Stimulated activated CD4-positive, alpha-beta T cell treated with anti-CD3 and anti-CD28 coated beads, Interleukin-15, amount 100 ng/mL, for 24 hours (primary cell): ENCODE data around the gene HOXB1.

ENCODE experiments used
- DNase-seq: peaks from one replicate; pipeline ENCODE4 v3.0.0-alpha.2; 2020

Gene HOXB1

DNA sequence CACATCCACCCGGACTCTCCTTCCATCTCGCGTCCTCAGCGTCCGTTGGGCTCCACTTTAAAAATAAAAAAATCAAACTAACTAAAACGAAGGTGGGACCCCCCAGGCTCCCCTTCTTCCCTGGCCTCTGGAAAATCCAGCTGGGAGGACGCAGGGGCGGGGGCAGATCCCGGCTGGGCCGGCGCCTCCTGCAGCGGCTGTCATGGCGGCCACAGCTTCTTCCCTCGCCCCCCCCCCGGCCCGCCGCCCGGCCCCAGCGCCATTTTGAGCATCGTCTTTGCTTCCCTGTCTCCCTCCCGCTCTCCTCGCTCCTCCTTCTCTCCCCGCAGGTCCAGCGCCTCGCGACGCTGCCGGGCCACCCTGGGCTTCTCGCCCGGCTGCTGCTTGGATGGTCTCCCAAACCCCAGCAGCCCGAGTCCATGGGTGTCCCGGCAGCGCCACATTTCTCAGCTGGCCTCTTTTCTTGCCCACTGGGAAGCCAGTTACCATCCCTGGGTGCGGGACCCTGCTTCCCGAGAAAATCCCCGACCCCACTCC, 10.8 kb upstream of the HOXB1 start:
- DNase-seq = peak; percentile 60

DNA sequence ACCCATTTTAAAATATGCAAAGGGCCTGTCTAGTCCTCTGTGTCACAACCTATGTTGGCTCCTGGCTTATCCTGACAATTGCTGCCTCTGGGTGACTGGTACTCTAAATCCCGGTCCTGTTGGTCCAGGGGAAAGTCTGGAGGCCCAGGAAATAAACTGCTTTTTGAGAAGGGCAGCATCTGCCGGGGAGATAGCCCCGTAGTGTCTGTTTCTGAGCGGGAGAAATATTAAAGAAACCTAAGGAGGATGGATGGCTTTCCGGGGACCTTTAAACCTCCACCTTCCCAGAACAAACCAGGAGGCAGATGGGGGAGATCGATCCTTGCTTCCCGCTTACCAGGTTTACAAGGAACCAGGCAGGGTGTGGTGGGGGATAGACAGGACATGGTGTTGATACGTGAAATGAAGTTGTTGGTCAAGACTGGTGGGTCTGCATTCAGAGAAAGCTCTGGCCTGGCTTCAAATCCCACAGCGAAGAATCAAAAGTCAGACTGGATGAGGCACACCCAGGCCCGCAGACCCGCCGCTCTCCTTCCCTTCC, 10.3 kb upstream of the HOXB1 start:
- DNase-seq = no peak

GRCh38 chr17:48540213-48540612, 9.4 kb upstream of the HOXB1 start:
- DNase-seq = no peak

DNA sequence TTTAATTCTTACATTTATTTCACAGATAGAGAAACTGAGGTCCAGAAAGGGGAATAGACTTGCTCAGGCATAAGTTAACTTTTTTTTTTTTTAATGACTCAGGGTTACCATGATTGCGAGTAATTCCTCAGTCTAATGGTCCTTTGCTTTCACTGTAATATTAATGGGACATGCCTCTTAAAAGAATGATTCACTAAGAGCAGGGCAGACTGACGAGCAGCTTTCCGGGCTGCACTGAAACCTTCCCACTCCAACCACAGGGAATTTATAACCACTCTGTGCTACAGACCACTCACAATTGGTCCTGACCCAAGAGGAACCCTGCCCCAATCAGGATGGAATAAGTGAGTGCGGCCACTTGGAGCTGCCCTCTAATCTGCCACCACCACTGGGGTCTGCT, 8.4 kb upstream of the HOXB1 start:
- DNase-seq = no peak

- no peak for DNase-seq
These were observed 6.5 kb upstream of the HOXB1 start for GRCh38 chr17:48537316-48537715.

DNA sequence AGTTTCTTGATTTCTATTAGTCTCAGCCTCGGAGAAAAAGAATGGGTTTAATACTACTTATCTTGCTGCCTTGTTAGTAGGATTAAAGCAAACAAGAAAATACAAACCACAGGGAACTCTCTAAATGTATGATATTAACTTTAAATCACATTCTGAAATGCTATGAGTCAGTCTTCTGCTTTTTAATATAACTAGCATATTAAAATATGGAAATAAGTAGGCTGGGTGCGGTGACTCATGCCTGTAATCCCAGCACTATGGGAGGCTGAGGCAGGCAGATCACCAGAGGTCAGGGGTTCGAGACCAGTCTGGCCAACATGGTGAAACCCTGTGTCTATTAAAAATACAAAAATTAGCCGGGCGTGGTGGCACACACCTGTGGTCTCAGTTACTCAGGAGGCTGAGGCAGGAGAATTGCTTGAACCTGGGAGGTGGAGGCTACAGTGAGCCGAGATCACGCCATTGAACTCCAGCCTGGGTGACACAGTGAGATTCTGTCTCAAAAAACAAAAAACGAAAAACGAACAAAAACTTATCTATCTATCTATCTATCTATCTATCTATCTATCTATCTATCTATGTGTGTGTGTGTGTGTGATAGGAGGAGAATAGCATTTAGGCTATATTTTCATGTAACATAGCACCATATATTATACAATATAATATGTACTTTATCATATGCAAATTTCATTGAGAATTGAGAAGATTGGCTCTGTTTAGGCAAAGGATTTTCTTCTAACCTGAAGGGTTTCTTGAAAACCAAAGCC, 5.2 kb upstream of the HOXB1 start:
- DNase-seq = peak; percentile 39

GRCh38 chr17:48532261-48532660, 1.4 kb upstream of the HOXB1 start:
- no peak for DNase-seq

DNA sequence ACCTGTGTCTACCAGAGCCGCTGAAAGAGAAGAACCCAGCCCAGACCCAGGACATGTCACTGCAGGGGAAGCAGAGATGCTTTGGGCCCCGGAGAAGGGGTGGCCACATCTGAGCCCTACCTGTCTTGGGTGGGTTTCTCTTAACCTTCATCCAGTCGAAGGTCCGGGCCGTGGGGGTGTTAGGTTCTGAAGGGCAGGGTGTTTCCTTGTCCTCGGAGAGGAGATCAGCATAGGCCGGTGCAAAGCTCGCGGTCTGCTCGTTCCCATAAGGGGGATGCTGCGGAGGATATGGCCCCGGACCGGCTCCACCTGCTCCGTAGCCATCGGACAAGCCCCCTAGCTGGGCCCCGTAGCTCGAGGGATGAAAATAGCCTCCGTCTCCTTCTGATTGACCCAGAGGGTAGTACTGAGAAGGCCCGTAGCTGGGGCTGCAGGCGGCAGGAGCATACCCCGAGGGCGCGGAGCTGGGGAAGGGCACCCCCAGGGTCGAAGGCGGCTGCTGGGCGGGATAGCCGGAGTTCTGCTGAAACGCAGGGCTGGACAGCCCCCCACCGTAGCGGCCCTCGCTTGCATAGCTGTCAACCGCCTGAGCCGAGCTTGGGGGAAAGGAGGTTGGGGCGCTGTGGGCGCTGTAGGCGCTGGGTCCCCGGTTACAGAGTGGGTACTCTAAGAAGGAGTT, 464 bp downstream of the HOXB1 start:
- no peak for DNase-seq

- DNase-seq = no peak
These were observed 1.2 kb downstream of the HOXB1 start for GRCh38 chr17:48529683-48530009.

DNA sequence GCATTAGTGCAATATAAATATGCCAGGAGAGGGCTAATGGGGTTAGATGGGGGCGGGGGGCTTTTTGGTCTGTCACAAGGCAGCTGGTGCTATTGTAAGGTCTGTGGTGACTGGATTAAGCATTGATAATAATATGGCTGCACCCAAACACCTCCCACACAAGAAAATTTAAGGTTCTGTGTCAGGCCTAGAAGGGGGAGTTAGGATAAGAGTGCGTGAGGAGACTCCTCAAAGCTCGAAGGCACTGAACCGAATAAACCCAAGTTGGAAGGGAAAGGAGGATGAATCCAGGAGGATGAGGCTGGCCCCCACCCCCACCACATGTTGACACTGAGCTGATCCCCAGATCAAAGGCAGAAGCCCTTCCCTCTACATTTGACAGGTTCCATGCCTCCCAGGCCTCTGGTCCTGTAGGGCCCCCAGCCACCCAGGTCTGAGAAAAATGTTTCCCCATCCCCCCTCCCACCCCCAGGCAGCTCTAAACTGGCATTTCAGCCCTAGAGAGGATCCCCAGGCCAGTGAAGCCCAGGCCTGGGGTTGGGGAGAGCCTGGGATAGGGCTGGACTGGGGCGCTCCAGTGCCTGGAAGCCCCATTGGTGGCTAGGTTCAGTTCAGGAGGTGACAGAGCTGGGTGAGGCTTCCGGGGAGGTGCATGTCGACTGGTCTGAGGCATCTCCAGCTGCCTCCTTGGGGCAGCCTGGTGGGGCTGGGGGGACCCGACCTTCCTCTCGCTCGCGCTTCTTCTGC, 1.7 kb downstream of the HOXB1 start:
- DNase-seq = no peak

DNA sequence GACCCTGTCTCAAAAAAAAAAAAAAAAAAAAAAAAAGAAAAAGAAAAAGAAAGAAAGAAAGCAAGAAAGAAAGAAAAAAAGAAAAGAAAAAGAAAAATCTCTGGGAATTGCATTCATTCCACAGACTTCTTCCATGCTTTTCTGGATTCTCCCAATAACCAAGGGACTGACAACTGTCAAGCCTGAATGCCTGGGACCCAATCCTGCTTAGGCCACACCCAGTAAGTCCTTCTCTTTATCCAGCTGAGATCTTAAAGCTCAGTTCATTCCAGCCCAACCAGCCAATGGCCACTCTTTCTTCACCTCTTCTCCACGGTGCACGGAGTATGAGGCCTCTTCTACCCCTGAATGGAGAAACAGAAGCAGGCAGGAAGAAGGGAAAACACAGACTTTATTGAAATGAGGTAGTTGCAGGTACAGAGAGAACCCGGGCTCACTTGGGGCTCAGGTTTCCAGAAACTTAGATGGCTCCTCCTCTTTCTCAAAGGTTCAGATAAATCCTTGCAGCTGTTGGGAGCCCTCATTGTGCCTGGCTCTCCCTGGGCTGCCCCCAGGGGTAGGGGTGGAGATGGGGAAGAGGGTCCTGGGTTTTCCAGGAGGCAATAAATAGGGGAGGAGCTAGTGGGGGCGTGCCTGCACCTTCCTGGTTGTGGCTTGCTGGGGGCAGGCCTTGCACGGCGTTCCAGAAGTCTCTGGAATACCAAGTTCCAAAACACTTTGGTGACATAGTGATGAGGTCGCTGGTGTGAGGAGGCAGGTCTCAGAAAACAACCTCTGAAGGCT, 2.5 kb downstream of the HOXB1 start:
- no peak for DNase-seq

- no peak for DNase-seq
These were observed 3.3 kb downstream of the HOXB1 start for GRCh38 chr17:48527547-48527932.

- peak; percentile 23 for DNase-seq
These were observed 3.9 kb downstream of the HOXB1 start for GRCh38 chr17:48526608-48527546.

GRCh38 chr17:48523010-48523409, 7.8 kb downstream of the HOXB1 start:
- DNase-seq = no peak

DNA sequence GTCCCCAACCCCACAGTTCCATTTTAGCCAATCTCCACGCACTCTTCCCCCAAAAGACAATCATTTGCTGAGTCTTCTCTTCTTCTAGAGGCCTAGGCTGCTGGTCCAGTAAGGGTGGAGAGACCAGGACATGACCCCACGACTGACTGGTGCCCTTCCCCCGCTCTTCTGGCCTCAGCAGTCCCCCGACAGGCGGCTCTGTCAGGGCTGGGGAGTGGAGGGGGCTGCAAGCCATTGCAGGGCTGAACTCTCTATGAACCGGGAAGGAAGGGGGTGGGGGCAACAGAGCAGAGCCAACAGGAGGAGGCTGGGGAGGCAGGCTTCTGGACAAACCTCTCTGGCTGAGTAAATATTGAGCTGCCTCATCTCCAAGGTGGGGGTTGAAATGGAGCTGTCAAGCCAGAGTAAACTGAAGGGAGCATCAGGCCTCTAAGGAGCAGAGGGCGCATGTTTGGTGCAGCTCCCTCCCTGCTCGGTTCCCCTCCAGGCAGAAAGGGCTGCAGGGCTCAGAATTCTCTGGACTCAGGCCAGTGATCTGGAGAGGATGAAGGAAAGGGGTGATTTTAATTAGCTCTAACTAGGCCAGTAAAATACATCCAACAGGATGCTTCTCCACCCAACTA, 8.7 kb downstream of the HOXB1 start:
- no peak for DNase-seq

DNA sequence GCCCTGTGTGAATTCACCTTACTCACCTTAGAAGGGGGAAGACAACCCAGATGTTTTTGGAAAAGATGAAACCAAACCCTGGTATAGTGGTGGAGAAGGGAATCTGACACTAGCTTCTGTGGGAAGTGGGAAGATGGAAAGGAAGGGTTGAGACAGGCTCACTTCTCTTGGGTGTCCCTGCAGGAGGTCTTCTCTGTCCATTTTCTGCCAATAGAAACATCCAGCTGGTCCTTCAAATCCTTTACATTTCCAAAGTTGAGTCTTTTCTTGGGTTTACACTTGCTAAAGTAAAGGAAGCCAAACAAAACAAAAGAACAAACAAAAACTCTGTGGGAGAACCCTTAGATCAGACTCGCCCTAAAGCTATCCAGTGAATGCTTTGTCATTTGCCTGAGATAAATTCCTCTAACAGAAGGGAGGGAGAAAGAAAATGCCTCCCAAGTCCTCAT, 10.2 kb downstream of the HOXB1 start:
- DNase-seq = no peak

GRCh38 chr17:48519427-48519826, 11.4 kb downstream of the HOXB1 start:
- no peak for DNase-seq

DNA sequence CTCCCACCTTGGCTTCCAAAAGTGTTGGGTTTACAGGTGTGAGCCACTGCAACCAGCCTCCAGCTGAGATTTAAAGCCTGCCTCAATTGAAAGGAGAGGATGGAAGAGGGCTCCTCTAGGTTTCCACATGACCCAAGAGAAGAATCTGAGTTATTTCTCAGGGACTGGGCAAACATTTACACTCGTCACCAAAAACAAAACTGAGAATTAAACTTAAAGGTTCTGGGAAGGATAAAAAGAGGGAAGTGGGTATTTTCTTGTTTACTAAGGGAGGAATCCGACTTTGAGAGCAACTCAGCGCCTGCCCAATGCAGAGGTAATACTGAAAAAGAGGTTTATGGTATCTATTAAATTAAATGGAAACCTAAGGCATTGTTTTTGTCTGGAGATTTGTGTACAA, 13.3 kb downstream of the HOXB1 start:
- no peak for DNase-seq

- DNase-seq = no peak
These were observed 14.6 kb downstream of the HOXB1 start for GRCh38 chr17:48515925-48516900.

DNA sequence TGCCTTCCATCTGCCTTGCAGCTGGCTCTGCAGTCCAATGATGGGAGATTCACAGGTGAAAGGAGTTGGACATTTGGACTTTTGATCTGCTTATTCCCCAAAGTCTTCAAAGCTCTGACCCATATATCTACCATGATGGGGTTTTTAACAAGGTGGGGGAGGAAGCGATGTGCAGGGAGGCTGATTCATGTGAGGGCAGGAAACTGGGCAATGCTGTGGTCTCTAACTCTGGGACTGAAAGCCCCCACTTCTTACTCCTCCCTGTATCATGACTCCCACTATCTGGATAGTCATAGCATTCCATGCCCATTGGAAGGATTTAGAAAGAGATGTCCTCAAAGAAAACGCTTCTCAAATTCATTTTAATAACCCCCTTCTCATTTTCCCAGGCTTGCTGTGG, 16.3 kb downstream of the HOXB1 start:
- DNase-seq = no peak
